GM18498 (cell line): ENCODE measurements around the gene TEX48.

ENCODE experiments used
- ATAC-seq: cut with Tn5 transposase; IDR thresholded peaks from one replicate; pipeline ENCODE4 v1.9.1; 2021; ENCODE audit warnings: mild to moderate bottlenecking, moderate library complexity; ENCODE audit not compliant: unreplicated experiment

The TEX48 gene

GRCh38 chr9:114681594-114682332 is at the start of gene TEX48:
Gene TEX48 (minus strand): TSS chr9:114682192. CDS start chr9:114671723, 10,469 bp downstream.
- ATAC-seq, result peak; percentile 89

- no peak for ATAC-seq
Observed at GRCh38 chr9:114731701-114732100, 49.7 kb upstream of the TEX48 start.

GRCh38 chr9:114729706-114730105 is 47.7 kb upstream of the TEX48 start:
- ATAC-seq, result no peak

- no peak for ATAC-seq
Observed at GRCh38 chr9:114725930-114726329, 43.9 kb upstream of the TEX48 start.

GRCh38 chr9:114724744-114725143 is 42.8 kb upstream of the TEX48 start:
- ATAC-seq, result no peak

- ATAC-seq, result no peak
Observed at GRCh38 chr9:114723931-114724330, 41.9 kb upstream of the TEX48 start.

GRCh38 chr9:114722937-114723620 is 41.1 kb upstream of the TEX48 start:
- ATAC-seq, result no peak

- ATAC-seq, result no peak
Observed at GRCh38 chr9:114722081-114722621, 40.2 kb upstream of the TEX48 start.

GRCh38 chr9:114721491-114722079 is 39.6 kb upstream of the TEX48 start:
- ATAC-seq, result no peak

GRCh38 chr9:114720086-114720676 is 38.2 kb upstream of the TEX48 start:
- no peak for ATAC-seq

- no peak for ATAC-seq
Observed at GRCh38 chr9:114719290-114719689, 37.3 kb upstream of the TEX48 start.

GRCh38 chr9:114718801-114719221 is 36.8 kb upstream of the TEX48 start:
- peak; percentile 76 for ATAC-seq

- no peak for ATAC-seq
Observed at GRCh38 chr9:114717908-114718486, 36.0 kb upstream of the TEX48 start.

GRCh38 chr9:114709636-114710035 is 27.6 kb upstream of the TEX48 start:
- ATAC-seq, result no peak

GRCh38 chr9:114706711-114707110 is 24.7 kb upstream of the TEX48 start:
- ATAC-seq, result no peak

- ATAC-seq, result no peak
Observed at GRCh38 chr9:114701988-114702387, 20.0 kb upstream of the TEX48 start.

GRCh38 chr9:114697951-114698351 is 16.0 kb upstream of the TEX48 start:
- peak; percentile 42 for ATAC-seq

GRCh38 chr9:114696814-114697544 is 15.0 kb upstream of the TEX48 start:
- peak; percentile 66 for ATAC-seq

GRCh38 chr9:114695948-114696347 is 14.0 kb upstream of the TEX48 start:
- ATAC-seq, result no peak

- ATAC-seq, result peak; percentile 47
Observed at GRCh38 chr9:114694719-114695269, 12.8 kb upstream of the TEX48 start.
